Measurements from ENCODE around the gene CFAP119. TPM values are rescaled to one million over a fixed set of nuclear protein-coding genes. Genes with fewer than 3 reads are reported as not detected.

CFAP119 gene
- total and polyA plus RNA-seq, 2 of the 8 experiments (the other 6 are each of a cell fraction or from before 2014, with no cell fraction given): 5.6 to 6.0 TPM

DNA sequence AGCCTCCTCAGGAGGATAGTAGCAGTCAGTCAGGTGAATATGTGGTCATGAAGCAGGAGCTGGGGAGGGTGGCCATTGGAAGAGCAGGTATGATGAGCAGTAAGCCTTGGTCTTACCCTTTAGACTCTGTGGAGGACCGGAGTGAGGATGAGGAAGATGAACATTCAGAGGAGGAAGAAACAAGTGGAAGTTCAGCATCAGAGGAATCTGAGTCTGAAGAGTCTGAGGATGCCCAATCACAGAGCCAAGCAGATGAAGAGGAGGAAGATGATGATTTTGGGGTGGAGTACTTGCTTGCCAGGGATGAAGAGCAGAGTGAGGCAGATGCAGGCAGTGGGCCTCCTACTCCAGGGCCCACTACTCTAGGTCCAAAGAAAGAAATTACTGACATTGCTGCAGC is 50.1 kb downstream of the CFAP119 start (continued):
- TF ChIP-seq, protein P1, sequence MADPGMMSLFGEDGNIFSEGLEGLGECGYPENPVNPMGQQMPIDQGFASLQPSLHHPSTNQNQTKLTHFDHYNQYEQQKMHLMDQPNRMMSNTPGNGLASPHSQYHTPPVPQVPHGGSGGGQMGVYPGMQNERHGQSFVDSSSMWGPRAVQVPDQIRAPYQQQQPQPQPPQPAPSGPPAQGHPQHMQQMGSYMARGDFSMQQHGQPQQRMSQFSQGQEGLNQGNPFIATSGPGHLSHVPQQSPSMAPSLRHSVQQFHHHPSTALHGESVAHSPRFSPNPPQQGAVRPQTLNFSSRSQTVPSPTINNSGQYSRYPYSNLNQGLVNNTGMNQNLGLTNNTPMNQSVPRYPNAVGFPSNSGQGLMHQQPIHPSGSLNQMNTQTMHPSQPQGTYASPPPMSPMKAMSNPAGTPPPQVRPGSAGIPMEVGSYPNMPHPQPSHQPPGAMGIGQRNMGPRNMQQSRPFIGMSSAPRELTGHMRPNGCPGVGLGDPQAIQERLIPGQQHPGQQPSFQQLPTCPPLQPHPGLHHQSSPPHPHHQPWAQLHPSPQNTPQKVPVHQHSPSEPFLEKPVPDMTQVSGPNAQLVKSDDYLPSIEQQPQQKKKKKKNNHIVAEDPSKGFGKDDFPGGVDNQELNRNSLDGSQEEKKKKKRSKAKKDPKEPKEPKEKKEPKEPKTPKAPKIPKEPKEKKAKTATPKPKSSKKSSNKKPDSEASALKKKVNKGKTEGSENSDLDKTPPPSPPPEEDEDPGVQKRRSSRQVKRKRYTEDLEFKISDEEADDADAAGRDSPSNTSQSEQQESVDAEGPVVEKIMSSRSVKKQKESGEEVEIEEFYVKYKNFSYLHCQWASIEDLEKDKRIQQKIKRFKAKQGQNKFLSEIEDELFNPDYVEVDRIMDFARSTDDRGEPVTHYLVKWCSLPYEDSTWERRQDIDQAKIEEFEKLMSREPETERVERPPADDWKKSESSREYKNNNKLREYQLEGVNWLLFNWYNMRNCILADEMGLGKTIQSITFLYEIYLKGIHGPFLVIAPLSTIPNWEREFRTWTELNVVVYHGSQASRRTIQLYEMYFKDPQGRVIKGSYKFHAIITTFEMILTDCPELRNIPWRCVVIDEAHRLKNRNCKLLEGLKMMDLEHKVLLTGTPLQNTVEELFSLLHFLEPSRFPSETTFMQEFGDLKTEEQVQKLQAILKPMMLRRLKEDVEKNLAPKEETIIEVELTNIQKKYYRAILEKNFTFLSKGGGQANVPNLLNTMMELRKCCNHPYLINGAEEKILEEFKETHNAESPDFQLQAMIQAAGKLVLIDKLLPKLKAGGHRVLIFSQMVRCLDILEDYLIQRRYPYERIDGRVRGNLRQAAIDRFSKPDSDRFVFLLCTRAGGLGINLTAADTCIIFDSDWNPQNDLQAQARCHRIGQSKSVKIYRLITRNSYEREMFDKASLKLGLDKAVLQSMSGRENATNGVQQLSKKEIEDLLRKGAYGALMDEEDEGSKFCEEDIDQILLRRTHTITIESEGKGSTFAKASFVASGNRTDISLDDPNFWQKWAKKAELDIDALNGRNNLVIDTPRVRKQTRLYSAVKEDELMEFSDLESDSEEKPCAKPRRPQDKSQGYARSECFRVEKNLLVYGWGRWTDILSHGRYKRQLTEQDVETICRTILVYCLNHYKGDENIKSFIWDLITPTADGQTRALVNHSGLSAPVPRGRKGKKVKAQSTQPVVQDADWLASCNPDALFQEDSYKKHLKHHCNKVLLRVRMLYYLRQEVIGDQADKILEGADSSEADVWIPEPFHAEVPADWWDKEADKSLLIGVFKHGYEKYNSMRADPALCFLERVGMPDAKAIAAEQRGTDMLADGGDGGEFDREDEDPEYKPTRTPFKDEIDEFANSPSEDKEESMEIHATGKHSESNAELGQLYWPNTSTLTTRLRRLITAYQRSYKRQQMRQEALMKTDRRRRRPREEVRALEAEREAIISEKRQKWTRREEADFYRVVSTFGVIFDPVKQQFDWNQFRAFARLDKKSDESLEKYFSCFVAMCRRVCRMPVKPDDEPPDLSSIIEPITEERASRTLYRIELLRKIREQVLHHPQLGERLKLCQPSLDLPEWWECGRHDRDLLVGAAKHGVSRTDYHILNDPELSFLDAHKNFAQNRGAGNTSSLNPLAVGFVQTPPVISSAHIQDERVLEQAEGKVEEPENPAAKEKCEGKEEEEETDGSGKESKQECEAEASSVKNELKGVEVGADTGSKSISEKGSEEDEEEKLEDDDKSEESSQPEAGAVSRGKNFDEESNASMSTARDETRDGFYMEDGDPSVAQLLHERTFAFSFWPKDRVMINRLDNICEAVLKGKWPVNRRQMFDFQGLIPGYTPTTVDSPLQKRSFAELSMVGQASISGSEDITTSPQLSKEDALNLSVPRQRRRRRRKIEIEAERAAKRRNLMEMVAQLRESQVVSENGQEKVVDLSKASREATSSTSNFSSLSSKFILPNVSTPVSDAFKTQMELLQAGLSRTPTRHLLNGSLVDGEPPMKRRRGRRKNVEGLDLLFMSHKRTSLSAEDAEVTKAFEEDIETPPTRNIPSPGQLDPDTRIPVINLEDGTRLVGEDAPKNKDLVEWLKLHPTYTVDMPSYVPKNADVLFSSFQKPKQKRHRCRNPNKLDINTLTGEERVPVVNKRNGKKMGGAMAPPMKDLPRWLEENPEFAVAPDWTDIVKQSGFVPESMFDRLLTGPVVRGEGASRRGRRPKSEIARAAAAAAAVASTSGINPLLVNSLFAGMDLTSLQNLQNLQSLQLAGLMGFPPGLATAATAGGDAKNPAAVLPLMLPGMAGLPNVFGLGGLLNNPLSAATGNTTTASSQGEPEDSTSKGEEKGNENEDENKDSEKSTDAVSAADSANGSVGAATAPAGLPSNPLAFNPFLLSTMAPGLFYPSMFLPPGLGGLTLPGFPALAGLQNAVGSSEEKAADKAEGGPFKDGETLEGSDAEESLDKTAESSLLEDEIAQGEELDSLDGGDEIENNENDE (IDR thresholded peaks at IDR 0.05; ENCODE audit: insufficient replicate concordance, low read length): no peak
- TF ChIP-seq ASH2L (IDR thresholded peaks at IDR 0.05; ENCODE audit: low read length) (no peak), RAD21 (IDR thresholded peaks at IDR 0.05 in 1 of 2, conservative IDR thresholded peaks at IDR 0.05 in 1 of 2; ENCODE audit: low read depth in 2 of 2, low read length in 2 of 2) (no peak), SRF (IDR thresholded peaks at IDR 0.05; ENCODE audit: low read depth, low read length) (no peak), KDM5A (IDR thresholded peaks at IDR 0.05; ENCODE audit: low read length) (no peak), SP1 (IDR thresholded peaks at IDR 0.05; ENCODE audit: low read depth, low read length) (no peak), CREB1 (IDR thresholded peaks at IDR 0.05) (no peak), SIRT6 (IDR thresholded peaks at IDR 0.05; ENCODE audit: low read length) (no peak), CBX5 (IDR thresholded peaks at IDR 0.05; ENCODE audit: low read depth, low read length) (no peak), TCF12 (IDR thresholded peaks at IDR 0.05; ENCODE audit: low read depth, low read length) (no peak), BRCA1 (IDR thresholded peaks at IDR 0.05; ENCODE audit: low read depth, low read length) (no peak), POLR2AphosphoS5 (IDR thresholded peaks at IDR 0.05; ENCODE audit: low read depth, low read length) (no peak), RFX5 (IDR thresholded peaks at IDR 0.05; ENCODE audit: borderline replicate concordance, low read depth, low read length) (no peak)

Data from H1 (cell line).